Heart left ventricle (tissue), 13 donors: Measurements from ENCODE around the gene ATF6.

Experiments used
- CTCF ChIP-seq, 12 donors: fragments of 200-600 bp; sonication (generic) in 4 of 12; IDR thresholded peaks; one replicate each; pipeline versions ENCODE4 v1.5.0 to v1.8.0; 2018 to 2022; ENCODE audit warnings: antibody characterized with exemption in 12 of 12, mild to moderate bottlenecking in 5 of 12
- POLR2A ChIP-seq, 2 donors: fragments of 450-650 bp; IDR thresholded peaks; one replicate each; pipeline ENCODE4 v1.6.1; 2017; ENCODE audit warnings: antibody characterized with exemption in 2 of 2, mild to moderate bottlenecking in 2 of 2, moderate library complexity in 2 of 2
- donor health status: ischemic (EF 13 %, LVEDD 7.1; RV severe dilation, severe dysfunction).
- donor health status: DM: no; HTN: yes; CAD: no.
- donor health status: DM: no; HTN: no; CAD: no.
- donor health status: ischemic (EF 25% LVEDD 6.9; RV normal size, moderate dysfunction).
- donor health status: ischemic (EF 25% LVEDD 5.7; RV mildly dilated, moderate dysfunction).
- donor health status: ischemic (EF 35%, LVEDD 5.7; RV mildly dilated, moderate dysfunction).
- donor health status: nonischemic (EF 11% LVEDD 7.7; RV severe dilation, severe dysfunction).
- donor health status: DM: yes; HTN: yes; CAD: no.
- donor health status: PGD.
- donor health status: ischemic (EF 29% LVEDD 5.4; RV normal size, mild dysfunction).
- donor health status: nonischemic (EF 23%, LVEDD 6.1; RV moderate dilation, normal function).

- TF ChIP-seq POLR2A (IDR thresholded peaks at IDR 0.05) (no peak), CTCF (IDR thresholded peaks at IDR 0.05) (no peak)
These were observed 37.1 kb downstream of the ATF6 start for GRCh38 chr1:161803181-161803580.
